ENCODE results near the gene MCM7. TPM values are rescaled to one million over a fixed set of nuclear protein-coding genes. Genes with fewer than 3 reads are reported as not detected.
A peak's percentile ranks its signal among the peaks of the same experiment; 100 is the strongest.

MCM7 gene
- total and polyA plus RNA-seq, 3 experiments from 2014 or later: 28.9 to 452 (median 440) TPM

- Histone ChIP-seq H3K4me1 (ENCODE audit: insufficient read depth, low read length) (peaks cover 6% of the 10 kb centered on the region), H3K36me3 (ENCODE audit: insufficient read depth, low read length) (no peaks in the 10 kb centered on the region), H3K27ac (ENCODE audit: low read depth, low read length) (peak within 1 kb of the TSS; percentile 81), H3K9me3 (ENCODE audit: low read length) (no peaks in the 10 kb centered on the region), H3K27me3 (ENCODE audit: insufficient read depth, low read length, poor library complexity, severe bottlenecking) (no peaks in the 10 kb centered on the region), H3K4me3 (ENCODE audit: low read length) (peak within 1 kb of the TSS; percentile 75)
- DNase-seq: peak; percentile 70 to 85 (median 76)
- H3K4me1 Mint-ChIP-seq: peaks cover 15 to 31% (median 18%) of the 10 kb centered on the region in 3 donors
- peak within 1 kb of the TSS; percentile 95 to 98 (median 97) for H3K27ac Mint-ChIP-seq
- H3K4me3 Mint-ChIP-seq: peak within 1 kb of the TSS; percentile 94 to 99 (median 94)
- H3K27me3 Mint-ChIP-seq: peaks cover 0 to 4% of the 10 kb centered on the region in 2 donors
- POLR2A ChIA-PET: interaction anchor here (0.6 to 1.6 kb wide), 4 partner anchors 29 to 98 kb away, joined by 3 to 12 read pairs (median 4); partner anchors contain the start of genes AP4M1 and MCM7
- CTCF ChIA-PET: interaction anchor here (0.9 to 1.5 kb wide), 7 partner anchors 9 to 130 kb away, joined by 3 to 4 read pairs (median 3); partner anchors contain the start of gene TRIM4
- H3K9me3 Mint-ChIP-seq: no peaks in the 10 kb centered on the region
- peaks cover 0 to 8% (median 2%) of the 10 kb centered on the region in 3 donors for H3K36me3 Mint-ChIP-seq
Observed at GRCh38 chr7:100049441-100050291, 51.5 kb downstream of the MCM7 start, which contains the start of gene ZSCAN21. Gene ZSCAN21, plus strand, starts transcription at chr7:100049774. Its CDS starts 7,233 bp downstream, at chr7:100057007.

- ChIA-PET POLR2A (interaction anchor here (1.6 kb wide), 1 partner anchor 52 kb away, joined by 12 read pairs; the partner anchor contains the start of genes AP4M1 and MCM7), CTCF (no interaction called here)
- Histone ChIP-seq H3K4me3 (ENCODE audit: low read length) (peak overlapping the region; percentile 75), H3K4me1 (ENCODE audit: insufficient read depth, low read length) (peaks cover 6% of the 10 kb centered on the region), H3K9me3 (ENCODE audit: low read length) (no peaks in the 10 kb centered on the region), H3K27ac (ENCODE audit: low read depth, low read length) (no peak overlapping the region), H3K36me3 (ENCODE audit: insufficient read depth, low read length) (no peaks in the 10 kb centered on the region), H3K27me3 (ENCODE audit: insufficient read depth, low read length, poor library complexity, severe bottlenecking) (no peaks in the 10 kb centered on the region)
- DNase-seq: no peak
- no peaks in the 10 kb centered on the region for H3K9me3 Mint-ChIP-seq
- peaks cover 15 to 32% (median 18%) of the 10 kb centered on the region in 3 donors for H3K4me1 Mint-ChIP-seq
- peaks cover 0 to 8% (median 2%) of the 10 kb centered on the region in 3 donors for H3K36me3 Mint-ChIP-seq
- H3K4me3 Mint-ChIP-seq: peak overlapping the region; percentile 94 to 99 (median 94)
- peak overlapping the region in 7 of 8 donors; percentile 95 to 98 (median 97) for H3K27ac Mint-ChIP-seq
- H3K27me3 Mint-ChIP-seq: peaks cover 0 to 4% of the 10 kb centered on the region in 2 donors
Observed at GRCh38 chr7:100048680-100049079, 52.5 kb downstream of the MCM7 start.

GRCh38 chr7:100044718-100045117 is 56.5 kb downstream of the MCM7 start:
- no peak overlapping the region for H3K4me3 ChIP-seq (ENCODE audit: low read length)
- no peaks in the 10 kb centered on the region for H3K27me3 ChIP-seq (ENCODE audit: insufficient read depth, low read length, poor library complexity, severe bottlenecking)
- H3K27ac ChIP-seq (ENCODE audit: low read depth, low read length): no peak overlapping the region
- CTCF ChIA-PET: interaction anchor here (1.3 kb wide), 1 partner anchor 22 kb away, joined by 4 read pairs; no protein-coding TSS in a partner anchor
- no peaks in the 10 kb centered on the region for H3K36me3 ChIP-seq (ENCODE audit: insufficient read depth, low read length)
- H3K27me3 Mint-ChIP-seq: peaks cover 0 to 3% of the 10 kb centered on the region in 2 donors
- peaks cover 15 to 29% (median 16%) of the 10 kb centered on the region in 3 donors for H3K4me1 Mint-ChIP-seq
- POLR2A ChIA-PET: no interaction called here
- H3K9me3 ChIP-seq (ENCODE audit: low read length): no peaks in the 10 kb centered on the region
- H3K9me3 Mint-ChIP-seq: peaks cover 0 to 2% (median 0%) of the 10 kb centered on the region in 5 donors
- DNase-seq: no peak
- H3K4me3 Mint-ChIP-seq: no peak overlapping the region
- H3K4me1 ChIP-seq (ENCODE audit: insufficient read depth, low read length): peaks cover 6% of the 10 kb centered on the region
- peak overlapping the region in 1 of 8 donors; percentile 18 for H3K27ac Mint-ChIP-seq
- H3K36me3 Mint-ChIP-seq: peaks cover 0 to 2% (median 0%) of the 10 kb centered on the region in 3 donors

Other genes starting within 250 kb of the MCM7 start
- gene OR2AE1, start 224.4 kb downstream of the MCM7 start, total RNA-seq: under 1 TPM in 1 of 2 experiments, not detected in 1; 0.26 TPM
- not detected for gene OR2AE1, start 224.4 kb downstream of the MCM7 start, polyA plus RNA-seq
- 10 to 100 TPM; 30.0 to 31.0 TPM for gene TRIM4, start 181.9 kb downstream of the MCM7 start, total RNA-seq
- gene TRIM4, start 181.9 kb downstream of the MCM7 start, polyA plus RNA-seq: 25.8 TPM
- gene GJC3, start 171.8 kb downstream of the MCM7 start, total RNA-seq: under 1 TPM in 1 of 2 experiments, not detected in 1; 0.20 TPM
- gene GJC3, start 171.8 kb downstream of the MCM7 start, polyA plus RNA-seq: not detected
- not detected for gene AZGP1, start 125.4 kb downstream of the MCM7 start, total RNA-seq
- gene AZGP1, start 125.4 kb downstream of the MCM7 start, polyA plus RNA-seq: not detected
- 10 to 100 TPM; 48.4 to 53.4 TPM for gene ZKSCAN1, start 85.8 kb downstream of the MCM7 start, total RNA-seq
- gene ZKSCAN1, start 85.8 kb downstream of the MCM7 start, polyA plus RNA-seq: 57.9 TPM
- 10 to 100 TPM; 10.7 to 11.3 TPM for gene ZSCAN21, start 51.6 kb downstream of the MCM7 start, total RNA-seq
- 8.2 TPM for gene ZSCAN21, start 51.6 kb downstream of the MCM7 start, polyA plus RNA-seq
- 10 to 100 TPM; 26.8 to 27.9 TPM for gene ZNF3, start 19.7 kb downstream of the MCM7 start, total RNA-seq
- 29.8 TPM for gene ZNF3, start 19.7 kb downstream of the MCM7 start, polyA plus RNA-seq
- 100 to 1,000 TPM; 110 to 111 TPM for gene COPS6, start 12.4 kb downstream of the MCM7 start, total RNA-seq
- 144 TPM for gene COPS6, start 12.4 kb downstream of the MCM7 start, polyA plus RNA-seq
- gene AP4M1, start 246 bp upstream of the MCM7 start, total RNA-seq: 10 to 100 TPM; 13.8 to 17.3 TPM
- gene AP4M1, start 246 bp upstream of the MCM7 start, polyA plus RNA-seq: 5.2 TPM
- gene TAF6, start 18.0 kb upstream of the MCM7 start, total RNA-seq: 10 to 100 TPM; 75.7 to 82.3 TPM
- 39.8 TPM for gene TAF6, start 18.0 kb upstream of the MCM7 start, polyA plus RNA-seq
- 10 to 100 TPM; 18.9 to 19.0 TPM for gene CNPY4, start 18.2 kb upstream of the MCM7 start, total RNA-seq
- gene CNPY4, start 18.2 kb upstream of the MCM7 start, polyA plus RNA-seq: 24.1 TPM
- 1 to 10 TPM; 4.4 TPM for gene MBLAC1, start 25.6 kb upstream of the MCM7 start, total RNA-seq
- 2.3 TPM for gene MBLAC1, start 25.6 kb upstream of the MCM7 start, polyA plus RNA-seq
- 100 to 1,000 TPM; 125 to 130 TPM for gene LAMTOR4, start 47.5 kb upstream of the MCM7 start, total RNA-seq
- 386 TPM for gene LAMTOR4, start 47.5 kb upstream of the MCM7 start, polyA plus RNA-seq
- 10 to 100 TPM; 30.5 to 33.2 TPM for gene TRAPPC14, start 57.3 kb upstream of the MCM7 start, total RNA-seq
- 3.4 TPM for gene TRAPPC14, start 57.3 kb upstream of the MCM7 start, polyA plus RNA-seq
- 1 to 10 TPM; 1.0 to 1.6 TPM for gene GAL3ST4, start 67.2 kb upstream of the MCM7 start, total RNA-seq
- gene GAL3ST4, start 67.2 kb upstream of the MCM7 start, polyA plus RNA-seq: 0.52 TPM
- gene GPC2, start 76.0 kb upstream of the MCM7 start, total RNA-seq: 1 to 10 TPM; 1.6 to 2.1 TPM
- gene GPC2, start 76.0 kb upstream of the MCM7 start, polyA plus RNA-seq: not detected
- 1 to 10 TPM; 5.0 to 5.1 TPM for gene STAG3, start 76.5 kb upstream of the MCM7 start, total RNA-seq
- 1.5 TPM for gene STAG3, start 76.5 kb upstream of the MCM7 start, polyA plus RNA-seq
- 10 to 100 TPM; 23.9 to 24.5 TPM for gene PVRIG, start 118.6 kb upstream of the MCM7 start, total RNA-seq
- gene PVRIG, start 118.6 kb upstream of the MCM7 start, polyA plus RNA-seq: 131 TPM
- not detected for gene SPDYE3, start 206.3 kb upstream of the MCM7 start, total RNA-seq
- gene SPDYE3, start 206.3 kb upstream of the MCM7 start, polyA plus RNA-seq: 9.8 TPM

Measured in CD8-positive, alpha-beta memory T cell (primary cell).